CD14-positive monocyte (primary cell): Measurements from ENCODE around the gene SLC26A4. TPM values are rescaled to one million over a fixed set of nuclear protein-coding genes. Genes with fewer than 3 reads are reported as not detected.

Experiments
- DNase-seq, 3 donors: peaks; one replicate each; pipeline ENCODE4 v3.0.0-alpha.2; 2011 to 2022
- H2AFZ ChIP-seq: 2 replicates; pipeline ENCODE4 v1.6.0; 2012; ENCODE audit warnings: mild to moderate bottlenecking, low read depth, low read length, inconsistent platforms; ENCODE audit not compliant: insufficient read depth, poor library complexity, severe bottlenecking
- H3K27ac ChIP-seq, 2 donors: 1 replicate in 1 of 2; 2 replicates in 1 of 2; pipeline ENCODE4 v1.5.1; 2012 to 2013; ENCODE audit warnings: low read length in 2 of 2, control low read depth in 1 of 2, inconsistent platforms in 1 of 2, low read depth in 1 of 2, mild to moderate bottlenecking in 1 of 2
- H3K27me3 ChIP-seq, 2 donors: one replicate each; pipeline versions ENCODE4 v1.6.0 to v1.6.1; 2011 to 2013; ENCODE audit warnings: low read length in 2 of 2; ENCODE audit not compliant: control insufficient read depth in 2 of 2, insufficient read depth in 2 of 2
- H3K36me3 ChIP-seq, 2 donors: replicated peaks in 1 of 2; 1 replicate in 1 of 2; 2 replicates in 1 of 2; pipeline versions ENCODE4 v1.5.1 to v1.6.1; 2012 to 2013; ENCODE audit warnings: low read length in 2 of 2, control low read depth in 1 of 2, inconsistent platforms in 1 of 2, mild to moderate bottlenecking in 1 of 2; ENCODE audit not compliant: insufficient read depth in 2 of 2, control insufficient read depth in 1 of 2
- H3K4me1 ChIP-seq, 2 donors: 1 replicate in 1 of 2; 2 replicates in 1 of 2; pipeline versions ENCODE4 v1.5.1 to v1.6.1; 2012 to 2013; ENCODE audit warnings: low read length in 2 of 2, control low read depth in 1 of 2, inconsistent platforms in 1 of 2, mild to moderate bottlenecking in 1 of 2, moderate library complexity in 1 of 2; ENCODE audit not compliant: insufficient read depth in 2 of 2, control insufficient read depth in 1 of 2
- H3K4me2 ChIP-seq: replicated peaks from 2 replicates; pipeline ENCODE3; 2012; ENCODE audit warnings: low read length, moderate library complexity, mild to moderate bottlenecking; ENCODE audit not compliant: poor library complexity, severe bottlenecking; ENCODE audit errors: extremely low read depth
- H3K4me3 ChIP-seq, 3 experiments: fragments of 200-600 bp in 1 of 3; sonication (generic) in 1 of 3; replicated peaks in 1 of 3; 1 replicate in 2 of 3; 2 replicates in 1 of 3; pipeline ENCODE4 v1.5.1; 2011 to 2013; ENCODE audit warnings: low read length in 3 of 3, mild to moderate bottlenecking in 3 of 3, control low read depth in 2 of 3, low read depth in 2 of 3, inconsistent platforms in 1 of 3, moderate library complexity in 1 of 3
- H3K79me2 ChIP-seq: 2 replicates; pipeline ENCODE4 v1.6.0; 2012; ENCODE audit warnings: mild to moderate bottlenecking, control low read depth, inconsistent platforms, low read length, moderate library complexity; ENCODE audit not compliant: insufficient read depth
- H3K9ac ChIP-seq: 2 replicates; pipeline ENCODE4 v1.6.0; 2017; ENCODE audit warnings: low read length, mild to moderate bottlenecking; ENCODE audit not compliant: insufficient read depth, poor library complexity, severe bottlenecking
- H3K9me3 ChIP-seq, 2 donors: replicated peaks in 1 of 2; 1 replicate in 1 of 2; 2 replicates in 1 of 2; pipeline versions ENCODE4 v1.5.1 to v1.6.1; 2012 to 2013; ENCODE audit warnings: low read length in 2 of 2, control low read depth in 1 of 2; ENCODE audit not compliant: control insufficient read depth in 1 of 2, insufficient read depth in 1 of 2
- H4K20me1 ChIP-seq: 2 replicates; pipeline ENCODE4 v1.6.0; 2012; ENCODE audit warnings: mild to moderate bottlenecking, low read length, control low read depth, moderate library complexity; ENCODE audit not compliant: insufficient read depth
- H3K27ac Mint-ChIP-seq, 7 donors: one replicate each; pipeline ENCODE4 v1.8.0; 2020; ENCODE audit warnings: mild to moderate bottlenecking in 7 of 7, mixed read lengths in 7 of 7, moderate library complexity in 6 of 7, inconsistent platforms in 2 of 7
- H3K27me3 Mint-ChIP-seq, 3 donors: one replicate each; pipeline ENCODE4 v1.8.0; 2021 to 2022; ENCODE audit warnings: low read depth in 3 of 3, mild to moderate bottlenecking in 3 of 3, mixed read lengths in 3 of 3, moderate library complexity in 3 of 3, inconsistent platforms in 1 of 3
- H3K36me3 Mint-ChIP-seq, 2 donors: one replicate each; pipeline ENCODE4 v1.8.0; 2020; ENCODE audit warnings: mixed read lengths in 2 of 2, inconsistent platforms in 1 of 2, mild to moderate bottlenecking in 1 of 2
- H3K4me1 Mint-ChIP-seq: one replicate; pipeline ENCODE4 v1.8.0; 2020; ENCODE audit warnings: mild to moderate bottlenecking, mixed read lengths
- H3K4me3 Mint-ChIP-seq, 2 donors: one replicate each; pipeline ENCODE4 v1.8.0; 2020; ENCODE audit warnings: mild to moderate bottlenecking in 2 of 2, mixed read lengths in 2 of 2, moderate library complexity in 1 of 2
- H3K9me3 Mint-ChIP-seq, 7 donors: one replicate each; pipeline ENCODE4 v1.8.0; 2020 to 2022; ENCODE audit warnings: mixed read lengths in 7 of 7, mild to moderate bottlenecking in 6 of 7, moderate library complexity in 6 of 7, inconsistent platforms in 2 of 7
- WGBS: methylation state at CpG from one replicate; pipeline ENCODE4 v1.1.5; 2013; ENCODE audit warnings: missing lambda C conversion rate; ENCODE audit not compliant: insufficient coverage; 5-methylcytosine and 5-hydroxymethylcytosine counted together
- intact Hi-C, 2 donors: fragments of 100-400 bp; cut with micrococcal nuclease; formaldehyde crosslinking; loops; one replicate each; pipeline versions ENCODE4 v1.15.0 to v1.15.1; 2023
- polyA plus RNA-seq, 3 donors: library from polyadenylated mRNA; depleted of rRNA in 1 of 3; unstranded in 2 of 3; stranded (reverse) in 1 of 3; fragments of 300-500 nt in 2 of 3; fragments of >200 nt in 1 of 3; fragmentation: Illumina TruSeq in 2 of 3; gene quantifications; 1 replicate in 2 of 3; 2 replicates in 1 of 3; pipeline ENCODE4 v1.2.3, GENCODE V29; 2012 to 2021
- TF ChIP-seq, protein P1 (sequence below): fragments of 200-600 bp; IDR thresholded peaks from one replicate; pipeline ENCODE4 v1.8.0; 2022; ENCODE audit warnings: antibody characterized with exemption, mild to moderate bottlenecking

The SLC26A4 gene
- polyA plus RNA-seq, 3 donors = 0.10 to 0.12 TPM; not detected in 1

DNA sequence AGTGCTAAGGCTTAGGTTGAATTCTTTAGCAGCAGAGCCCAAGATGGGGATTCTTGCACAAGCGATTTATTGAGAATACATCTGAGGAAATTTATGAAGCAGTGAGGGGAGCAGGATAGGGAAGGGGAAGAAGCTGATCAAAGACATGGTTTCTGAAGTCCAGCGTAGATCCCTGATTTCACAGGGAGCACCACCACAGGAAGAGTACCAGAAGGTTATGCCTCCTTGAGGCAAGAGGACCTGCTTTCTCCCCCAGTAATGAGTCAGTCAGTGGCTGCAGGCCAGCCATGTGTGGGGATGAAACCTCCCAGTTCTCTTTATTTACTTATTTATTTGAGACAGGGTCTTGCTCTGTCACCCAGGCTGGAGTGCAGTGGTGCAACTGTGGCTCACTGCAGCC, 48.3 kb downstream of the SLC26A4 start:
- DNase-seq = no peak
- 100% methylated on average over 2 of the region's 2 CpGs for WGBS
- no peak overlapping the region for H3K4me3 Mint-ChIP-seq
- no peaks in the 10 kb centered on the region for H4K20me1 ChIP-seq
- no peak overlapping the region for H3K4me3 ChIP-seq
- H3K27ac Mint-ChIP-seq = no peak overlapping the region
- no peaks in the 10 kb centered on the region for H3K27me3 ChIP-seq
- no peaks in the 10 kb centered on the region for H3K4me1 ChIP-seq
- no peaks in the 10 kb centered on the region for H3K4me1 Mint-ChIP-seq
- H3K9me3 Mint-ChIP-seq = no peaks in the 10 kb centered on the region
- intact Hi-C loops = no loop called here
- H3K36me3 Mint-ChIP-seq = no peaks in the 10 kb centered on the region
- no peaks in the 10 kb centered on the region for H3K79me2 ChIP-seq
- no peak overlapping the region for H3K4me2 ChIP-seq
- TF ChIP-seq, protein P1, sequence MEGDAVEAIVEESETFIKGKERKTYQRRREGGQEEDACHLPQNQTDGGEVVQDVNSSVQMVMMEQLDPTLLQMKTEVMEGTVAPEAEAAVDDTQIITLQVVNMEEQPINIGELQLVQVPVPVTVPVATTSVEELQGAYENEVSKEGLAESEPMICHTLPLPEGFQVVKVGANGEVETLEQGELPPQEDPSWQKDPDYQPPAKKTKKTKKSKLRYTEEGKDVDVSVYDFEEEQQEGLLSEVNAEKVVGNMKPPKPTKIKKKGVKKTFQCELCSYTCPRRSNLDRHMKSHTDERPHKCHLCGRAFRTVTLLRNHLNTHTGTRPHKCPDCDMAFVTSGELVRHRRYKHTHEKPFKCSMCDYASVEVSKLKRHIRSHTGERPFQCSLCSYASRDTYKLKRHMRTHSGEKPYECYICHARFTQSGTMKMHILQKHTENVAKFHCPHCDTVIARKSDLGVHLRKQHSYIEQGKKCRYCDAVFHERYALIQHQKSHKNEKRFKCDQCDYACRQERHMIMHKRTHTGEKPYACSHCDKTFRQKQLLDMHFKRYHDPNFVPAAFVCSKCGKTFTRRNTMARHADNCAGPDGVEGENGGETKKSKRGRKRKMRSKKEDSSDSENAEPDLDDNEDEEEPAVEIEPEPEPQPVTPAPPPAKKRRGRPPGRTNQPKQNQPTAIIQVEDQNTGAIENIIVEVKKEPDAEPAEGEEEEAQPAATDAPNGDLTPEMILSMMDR = no peak
- H3K9me3 ChIP-seq = no peaks in the 10 kb centered on the region
- H3K27me3 Mint-ChIP-seq = peaks cover 0 to 1% (median 0%) of the 10 kb centered on the region in 3 donors
- H2AFZ ChIP-seq = no peak overlapping the region
- no peaks in the 10 kb centered on the region for H3K36me3 ChIP-seq
- H3K27ac ChIP-seq = no peak overlapping the region
- H3K9ac ChIP-seq = no peak overlapping the region

DNA sequence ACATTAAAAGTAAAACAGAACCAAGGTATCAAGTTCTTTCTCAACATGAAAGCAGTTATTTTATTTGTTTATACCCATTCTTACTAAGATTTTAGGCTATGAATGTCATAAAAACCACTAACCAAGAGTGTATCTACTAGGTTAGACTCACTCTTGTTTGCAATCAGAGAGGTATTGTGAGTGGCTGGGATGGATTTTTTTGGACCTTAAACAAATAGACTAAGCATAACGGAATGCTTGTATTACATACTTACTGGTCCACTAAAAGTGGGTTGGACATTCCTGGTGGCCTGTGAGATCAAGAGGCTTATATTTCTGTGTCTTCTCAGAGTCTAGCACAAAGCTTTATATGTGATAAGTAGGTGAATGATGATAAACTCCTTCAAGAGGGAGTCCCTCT, 50.7 kb downstream of the SLC26A4 start:
- H3K36me3 Mint-ChIP-seq = no peaks in the 10 kb centered on the region
- no peak overlapping the region for H3K4me3 ChIP-seq
- H3K4me3 Mint-ChIP-seq = no peak overlapping the region
- H4K20me1 ChIP-seq = no peaks in the 10 kb centered on the region
- H3K9me3 Mint-ChIP-seq = no peaks in the 10 kb centered on the region
- TF ChIP-seq, protein P1 = no peak
- no peak overlapping the region for H3K9ac ChIP-seq
- no peaks in the 10 kb centered on the region for H3K27me3 ChIP-seq
- H3K4me1 ChIP-seq = no peaks in the 10 kb centered on the region
- DNase-seq = no peak
- no CpG with 5 or more reads among the region's 1 CpG for WGBS
- H3K27ac Mint-ChIP-seq = no peak overlapping the region
- H3K27ac ChIP-seq = no peak overlapping the region
- H3K27me3 Mint-ChIP-seq = peaks cover 0 to 1% (median 0%) of the 10 kb centered on the region in 3 donors
- no peaks in the 10 kb centered on the region for H3K79me2 ChIP-seq
- no peaks in the 10 kb centered on the region for H3K36me3 ChIP-seq
- H3K4me1 Mint-ChIP-seq = no peaks in the 10 kb centered on the region
- H3K4me2 ChIP-seq = no peak overlapping the region
- intact Hi-C loops = no loop called here
- no peak overlapping the region for H2AFZ ChIP-seq
- H3K9me3 ChIP-seq = no peaks in the 10 kb centered on the region
